ENCODE measurements around the gene ZNF728.
"Not testable (repeated sequence)": the region's sequence is repeated elsewhere in the genome, so short reads cannot be mapped to it uniquely, and the experiment has no call there.

ZNF728 gene

GRCh38 chr19:23002690-23003422, at the start of gene ZNF728:
TSS of gene ZNF728 (minus strand) at chr19:23003176. CDS start at chr19:23003030, 146 bp downstream.
- Mint-ChIP-seq H3K9me3 (peaks cover 28% of the 10 kb centered on the region), H3K27ac (no peak within 1 kb of the TSS), H3K27me3 (no peaks in the 10 kb centered on the region), H3K4me1 (no peaks in the 10 kb centered on the region), H3K36me3 (ENCODE audit: low read depth) (peaks cover 11% of the 10 kb centered on the region), H3K4me3 (no peak within 1 kb of the TSS)
- DNase-seq, result no peak
- ATAC-seq, result no peak

DNA sequence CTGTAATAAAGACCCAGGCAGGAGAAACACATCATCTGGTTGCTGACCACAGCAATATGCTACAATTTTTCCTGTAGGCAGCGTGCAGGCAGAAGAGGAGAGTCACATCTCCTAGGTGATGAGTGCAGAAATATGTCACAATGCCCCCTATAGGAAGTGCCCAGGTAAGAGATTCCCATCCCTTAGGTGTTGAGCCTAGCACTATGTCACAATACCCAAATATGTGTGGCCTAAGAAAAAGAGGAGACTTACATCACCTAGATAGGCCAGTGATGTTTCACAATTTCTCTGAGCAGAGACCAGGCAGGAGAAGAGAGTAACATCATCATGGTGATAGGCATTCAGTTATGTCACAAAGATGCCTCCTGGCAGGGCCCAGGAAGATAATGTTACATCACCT, 49.4 kb upstream of the ZNF728 start:
- no peak overlapping the region for H3K4me3 Mint-ChIP-seq
- no peaks in the 10 kb centered on the region for H3K4me1 Mint-ChIP-seq
- H3K27me3 Mint-ChIP-seq, result no peaks in the 10 kb centered on the region
- no peaks in the 10 kb centered on the region for H3K36me3 Mint-ChIP-seq (ENCODE audit: low read depth)
- peaks cover 40% of the 10 kb centered on the region for H3K9me3 Mint-ChIP-seq
- ATAC-seq, result no peak
- no peak for DNase-seq
- no peak overlapping the region for H3K27ac Mint-ChIP-seq

- H3K9me3 Mint-ChIP-seq, result peaks cover 41% of the 10 kb centered on the region
- no peaks in the 10 kb centered on the region for H3K4me1 Mint-ChIP-seq
- no peak overlapping the region for H3K4me3 Mint-ChIP-seq
- no peaks in the 10 kb centered on the region for H3K36me3 Mint-ChIP-seq (ENCODE audit: low read depth)
- no peak for DNase-seq
- H3K27ac Mint-ChIP-seq, result no peak overlapping the region
- H3K27me3 Mint-ChIP-seq, result no peaks in the 10 kb centered on the region
- ATAC-seq, result no peak
Measured at GRCh38 chr19:23049256-23049655, 46.3 kb upstream of the ZNF728 start.

DNA sequence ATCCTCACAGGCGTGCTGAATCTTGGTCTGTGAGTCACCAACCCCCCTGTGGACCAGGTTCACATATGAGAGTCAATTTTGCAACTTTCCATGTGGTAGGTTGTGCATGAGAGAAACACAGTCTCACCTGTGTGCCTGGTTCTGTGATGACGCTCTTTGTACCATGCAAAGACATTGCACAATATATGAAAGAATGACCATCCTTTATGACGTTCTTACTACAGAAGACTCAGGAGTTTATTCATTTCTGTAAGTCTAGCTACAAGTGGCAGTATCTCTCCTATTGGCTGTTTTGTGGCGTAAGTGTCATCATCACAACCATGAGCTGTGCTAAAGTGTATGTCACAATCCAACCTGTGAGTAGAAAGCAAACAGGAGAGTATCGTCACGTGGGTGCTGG, 43.8 kb upstream of the ZNF728 start:
- H3K27me3 Mint-ChIP-seq, result no peaks in the 10 kb centered on the region
- ATAC-seq, result no peak
- H3K36me3 Mint-ChIP-seq (ENCODE audit: low read depth), result no peaks in the 10 kb centered on the region
- no peak overlapping the region for H3K4me3 Mint-ChIP-seq
- H3K27ac Mint-ChIP-seq, result no peak overlapping the region
- H3K9me3 Mint-ChIP-seq, result peaks cover 41% of the 10 kb centered on the region
- no peak for DNase-seq
- H3K4me1 Mint-ChIP-seq, result no peaks in the 10 kb centered on the region

DNA sequence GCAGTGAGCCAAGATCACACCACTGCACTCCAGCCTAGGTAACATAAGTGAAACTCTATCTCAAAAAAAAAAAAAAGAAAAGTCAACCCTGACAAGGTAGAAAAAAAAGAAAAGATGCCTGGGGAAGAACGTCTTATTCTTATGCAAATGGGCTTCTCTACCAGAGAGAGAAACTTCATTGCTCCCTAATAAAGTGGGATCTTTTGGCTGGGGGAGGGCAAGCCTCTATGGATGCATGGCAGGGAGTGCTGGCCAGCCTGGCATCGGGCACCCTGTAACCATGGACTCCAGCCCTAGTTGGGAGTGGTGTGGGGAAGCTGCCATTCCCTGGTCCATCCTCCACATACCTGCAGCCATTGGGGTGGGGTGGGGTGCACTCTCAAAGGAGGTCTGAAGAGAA, 30.7 kb upstream of the ZNF728 start:
- DNase-seq, result no peak
- Mint-ChIP-seq H3K9me3 (no peaks in the 10 kb centered on the region), H3K4me1 (no peaks in the 10 kb centered on the region), H3K4me3 (no peak overlapping the region), H3K36me3 (ENCODE audit: low read depth) (no peaks in the 10 kb centered on the region), H3K27ac (no peak overlapping the region), H3K27me3 (no peaks in the 10 kb centered on the region)
- ATAC-seq, result no peak

- H3K27ac Mint-ChIP-seq, result no peak overlapping the region
- H3K27me3 Mint-ChIP-seq, result no peaks in the 10 kb centered on the region
- H3K4me3 Mint-ChIP-seq, result no peak overlapping the region
- ATAC-seq (no peak), DNase-seq (no peak)
- no peaks in the 10 kb centered on the region for H3K4me1 Mint-ChIP-seq
- H3K9me3 Mint-ChIP-seq, result peaks cover 68% of the 10 kb centered on the region
- no peaks in the 10 kb centered on the region for H3K36me3 Mint-ChIP-seq (ENCODE audit: low read depth)
Measured at GRCh38 chr19:23015660-23016059, 12.7 kb upstream of the ZNF728 start.

GRCh38 chr19:22994957-22995356, 8.0 kb downstream of the ZNF728 start:
- ATAC-seq; H3K36me3 Mint-ChIP-seq (ENCODE audit: low read depth); DNase-seq; H3K27me3 Mint-ChIP-seq; H3K27ac Mint-ChIP-seq; H3K4me1 Mint-ChIP-seq: not testable (repeated sequence)
- Mint-ChIP-seq H3K4me3 (peak overlapping the region; percentile 20), H3K9me3 (peaks cover 25% of the 10 kb centered on the region)

GRCh38 chr19:22976248-22976647, 26.7 kb downstream of the ZNF728 start:
- no peak overlapping the region for H3K27ac Mint-ChIP-seq
- H3K4me3 Mint-ChIP-seq, result no peak overlapping the region
- peaks cover 66% of the 10 kb centered on the region for H3K9me3 Mint-ChIP-seq
- H3K4me1 Mint-ChIP-seq, result no peaks in the 10 kb centered on the region
- H3K27me3 Mint-ChIP-seq, result no peaks in the 10 kb centered on the region
- H3K36me3 Mint-ChIP-seq (ENCODE audit: low read depth), result peaks cover 23% of the 10 kb centered on the region
- ATAC-seq (no peak), DNase-seq (no peak)

GRCh38 chr19:22975546-22976136, 27.3 kb downstream of the ZNF728 start:
- H3K27me3 Mint-ChIP-seq, H3K4me3 Mint-ChIP-seq, DNase-seq, H3K4me1 Mint-ChIP-seq, H3K27ac Mint-ChIP-seq, ATAC-seq: not testable (repeated sequence)
- H3K9me3 Mint-ChIP-seq, result peaks cover 63% of the 10 kb centered on the region
- H3K36me3 Mint-ChIP-seq (ENCODE audit: low read depth), result peaks cover 19% of the 10 kb centered on the region

- Mint-ChIP-seq H3K36me3 (ENCODE audit: low read depth) (peaks cover 7% of the 10 kb centered on the region), H3K27me3 (no peaks in the 10 kb centered on the region), H3K4me3 (no peak overlapping the region), H3K27ac (no peak overlapping the region), H3K4me1 (no peaks in the 10 kb centered on the region), H3K9me3 (peaks cover 33% of the 10 kb centered on the region)
- no peak for ATAC-seq
- DNase-seq, result no peak
Measured at GRCh38 chr19:22945560-22945959, 57.4 kb downstream of the ZNF728 start.

GRCh38 chr19:22935151-22935550, 67.8 kb downstream of the ZNF728 start:
- Mint-ChIP-seq H3K4me1 (no peaks in the 10 kb centered on the region), H3K9me3 (peaks cover 30% of the 10 kb centered on the region), H3K27me3 (no peaks in the 10 kb centered on the region), H3K4me3 (no peak overlapping the region), H3K27ac (no peak overlapping the region), H3K36me3 (ENCODE audit: low read depth) (no peaks in the 10 kb centered on the region)
- no peak for ATAC-seq
- no peak for DNase-seq

DNA sequence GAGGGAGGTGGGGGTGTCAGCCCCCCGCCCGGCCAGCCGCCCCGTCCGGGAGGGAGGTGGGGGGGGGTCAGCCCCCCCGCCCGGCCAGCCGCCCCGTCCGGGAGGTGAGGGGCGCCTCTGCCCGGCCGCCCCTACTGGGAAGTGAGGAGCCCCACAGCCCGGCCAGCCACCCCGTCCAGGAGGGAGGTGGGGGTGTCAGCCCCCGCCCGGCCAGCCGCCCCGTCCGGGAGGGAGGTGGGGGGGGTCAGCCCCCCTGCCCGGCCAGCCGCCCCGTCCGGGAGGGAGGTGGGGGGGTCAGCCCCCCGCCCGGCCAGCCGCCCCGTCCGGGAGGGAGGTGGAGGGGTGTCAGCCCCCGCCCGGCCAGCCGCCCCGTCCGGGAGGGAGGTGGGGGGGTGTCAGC, 75.4 kb downstream of the ZNF728 start:
- H3K4me1 Mint-ChIP-seq; H3K27ac Mint-ChIP-seq; H3K4me3 Mint-ChIP-seq; H3K27me3 Mint-ChIP-seq; ATAC-seq; H3K36me3 Mint-ChIP-seq (ENCODE audit: low read depth); DNase-seq: not testable (repeated sequence)
- H3K9me3 Mint-ChIP-seq, result peaks cover 15% of the 10 kb centered on the region

DNA sequence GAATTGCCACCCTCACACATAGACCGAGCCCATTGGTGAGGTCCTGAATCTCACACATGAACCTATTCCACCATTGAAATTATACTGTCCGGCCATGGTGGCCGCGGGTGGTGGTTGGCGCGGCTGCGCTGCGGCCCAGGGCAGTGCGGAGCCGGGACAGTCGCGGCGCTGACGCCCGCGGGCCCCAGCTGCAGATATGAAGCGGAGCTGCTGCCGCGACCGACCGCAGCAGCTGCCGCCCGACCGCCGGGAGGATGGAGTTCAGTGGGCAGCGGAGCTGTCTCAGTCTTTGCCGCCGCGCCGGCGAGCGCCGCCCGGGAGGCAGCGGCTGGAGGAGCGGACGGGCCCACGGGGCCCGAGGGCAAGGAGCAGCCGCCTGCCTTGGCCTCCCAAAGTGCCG, 77.8 kb downstream of the ZNF728 start:
- H3K36me3 Mint-ChIP-seq (ENCODE audit: low read depth); H3K27me3 Mint-ChIP-seq; H3K4me3 Mint-ChIP-seq: not testable (repeated sequence)

More for the DNA sequence above, 77.8 kb downstream of the ZNF728 start:
- not testable (repeated sequence) for H3K27ac Mint-ChIP-seq, H3K4me1 Mint-ChIP-seq, DNase-seq, ATAC-seq
- H3K9me3 Mint-ChIP-seq, result peaks cover 20% of the 10 kb centered on the region

Data from activated naive CD8-positive, alpha-beta T cell treated with anti-CD3 and anti-CD28 coated beads, Interleukin-2, amount 50 U/mL, for 24 hours (primary cell).